ENCODE data around the gene DAPK2.
"Not testable (repeated sequence)": the region's sequence is repeated elsewhere in the genome, so short reads cannot be mapped to it uniquely, and the experiment has no call there.

Gene DAPK2

GRCh38 chr15:63967616-63968015 is 78.7 kb downstream of the DAPK2 start (continued):
- TF ChIP-seq TSHZ2 (CRISPR knock-in tag; IDR thresholded peaks at IDR 0.05) (no peak), GLIS3 (CRISPR knock-in tag; IDR thresholded peaks at IDR 0.05) (no peak)

DNA sequence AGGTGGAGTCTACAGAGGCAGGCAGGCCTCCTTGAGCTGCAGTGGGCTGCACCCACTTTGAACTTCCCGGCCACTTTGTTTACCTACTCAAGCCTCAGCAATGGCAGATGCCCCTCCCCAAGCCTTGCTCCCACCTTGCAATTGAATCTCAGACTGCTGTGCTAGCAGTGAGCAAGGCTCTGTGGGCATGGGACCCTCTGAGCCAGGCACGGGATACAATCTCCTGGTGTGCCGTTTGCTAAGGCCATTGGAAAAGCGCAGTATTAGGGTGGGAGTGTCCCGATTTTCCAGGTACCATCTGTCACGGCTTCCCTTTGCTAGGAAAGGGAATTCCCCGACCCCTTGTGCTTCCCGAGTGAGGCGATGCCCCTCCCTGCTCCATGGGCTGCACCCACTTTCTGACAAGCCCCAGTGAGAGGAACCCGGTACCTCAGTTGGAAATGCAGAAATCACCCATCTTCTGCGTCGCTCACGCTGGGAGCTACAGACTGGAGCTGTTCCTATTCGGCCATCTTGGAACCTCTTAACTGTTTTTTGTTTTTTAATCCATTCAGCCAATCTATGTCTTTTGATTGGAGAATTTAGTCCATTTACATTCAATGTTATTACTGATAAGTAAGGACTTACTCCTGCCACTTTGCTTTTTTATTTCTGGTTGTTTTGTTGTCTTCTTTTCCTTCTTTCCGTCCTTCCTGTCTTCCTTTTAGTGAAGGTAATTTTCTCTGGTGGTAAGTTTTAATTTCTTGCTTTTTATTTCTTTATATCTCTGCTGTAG is 83.2 kb downstream of the DAPK2 start:
- ATAC-seq = not testable (repeated sequence)

GRCh38 chr15:63953524-63953923 is 92.8 kb downstream of the DAPK2 start:
- ATAC-seq = no peak
- TF ChIP-seq BACH2 (CRISPR knock-in tag; IDR thresholded peaks at IDR 0.05; ENCODE audit: borderline replicate concordance) = no peak
- TF ChIP-seq OSR1 (CRISPR knock-in tag; IDR thresholded peaks at IDR 0.05) = no peak
- no peak for TF ChIP-seq TOX (CRISPR knock-in tag; IDR thresholded peaks at IDR 0.05; ENCODE audit: borderline replicate concordance)

DNA sequence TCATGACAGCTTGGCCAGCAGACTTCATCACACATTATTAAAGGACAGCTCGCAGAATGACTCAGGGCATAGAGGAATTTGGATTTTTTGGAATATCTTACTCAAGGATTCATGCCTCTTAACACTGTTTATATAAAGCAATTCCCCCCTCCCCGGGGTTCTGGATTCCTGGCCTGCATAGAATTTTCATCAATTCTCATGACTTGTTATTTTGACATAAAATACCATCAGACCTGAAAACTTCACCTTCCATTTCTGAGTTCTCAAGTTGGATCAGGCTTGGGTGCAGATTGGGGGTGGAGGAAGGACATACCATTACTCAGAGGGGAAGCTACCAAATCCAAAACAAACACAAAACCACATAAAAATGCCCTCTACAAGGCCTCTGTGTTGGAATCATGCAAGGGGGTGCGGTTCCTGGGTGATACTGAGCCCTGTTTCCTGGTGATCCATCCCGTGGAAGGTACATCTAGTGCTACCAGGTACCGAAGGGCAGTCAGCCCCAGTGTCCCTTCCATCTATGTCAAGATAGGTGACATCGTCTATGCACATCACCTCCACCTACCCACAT is 95.3 kb downstream of the DAPK2 start:
- TF ChIP-seq ZNF70 (CRISPR knock-in tag; IDR thresholded peaks at IDR 0.05) = no peak
- no peak for TF ChIP-seq ZC3H10 (CRISPR knock-in tag; IDR thresholded peaks at IDR 0.05)
- no peak for TF ChIP-seq ZNF565 (CRISPR knock-in tag; conservative IDR thresholded peaks at IDR 0.05; ENCODE audit: low read depth)
- ATAC-seq = peak; percentile 66

GRCh38 chr15:63948971-63949370 is 97.3 kb downstream of the DAPK2 start:
- no peak for ATAC-seq
- TF ChIP-seq ISL1 (CRISPR knock-in tag; IDR thresholded peaks at IDR 0.05) (no peak), BACH2 (CRISPR knock-in tag; IDR thresholded peaks at IDR 0.05; ENCODE audit: borderline replicate concordance) (no peak), CSRNP3 (CRISPR knock-in tag; IDR thresholded peaks at IDR 0.05) (no peak), OSR1 (CRISPR knock-in tag; IDR thresholded peaks at IDR 0.05) (no peak), ZNF565 (CRISPR knock-in tag; conservative IDR thresholded peaks at IDR 0.05; ENCODE audit: low read depth) (no peak)

DNA sequence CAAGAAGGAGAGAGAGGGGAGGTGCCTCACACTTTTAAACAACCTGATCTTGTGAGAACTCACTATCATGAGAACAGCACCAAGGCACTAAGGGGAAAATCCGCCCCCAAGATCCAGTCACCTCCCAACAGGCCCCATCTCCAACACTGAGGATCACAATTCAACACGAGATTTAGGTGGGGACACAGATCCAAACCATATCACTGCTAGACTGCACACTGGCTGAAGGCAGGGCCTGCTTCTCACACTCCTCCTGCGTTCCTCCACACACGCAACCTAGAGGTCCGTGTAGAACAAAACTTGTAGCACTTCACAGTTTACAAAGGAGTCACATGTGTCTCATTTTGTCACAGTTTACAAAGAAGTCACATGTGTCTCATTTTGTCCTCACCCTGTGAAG is 97.8 kb downstream of the DAPK2 start:
- TF ChIP-seq ISL1 (CRISPR knock-in tag; IDR thresholded peaks at IDR 0.05) (no peak), ESRRG (CRISPR knock-in tag; IDR thresholded peaks at IDR 0.05) (no peak), RARB (CRISPR knock-in tag; IDR thresholded peaks at IDR 0.05) (no peak), ZFP3 (CRISPR knock-in tag; IDR thresholded peaks at IDR 0.05) (no peak), CSDC2 (CRISPR knock-in tag; IDR thresholded peaks at IDR 0.05) (no peak), ZFP30 (CRISPR knock-in tag; IDR thresholded peaks at IDR 0.05) (no peak), GLIS3 (CRISPR knock-in tag; IDR thresholded peaks at IDR 0.05) (no peak), ZNF565 (CRISPR knock-in tag; conservative IDR thresholded peaks at IDR 0.05; ENCODE audit: low read depth) (no peak), PPARA (CRISPR knock-in tag; IDR thresholded peaks at IDR 0.05; ENCODE audit: borderline replicate concordance) (no peak), ARNTL (CRISPR knock-in tag; IDR thresholded peaks at IDR 0.05; ENCODE audit: borderline replicate concordance, low read depth) (no peak), BACH2 (CRISPR knock-in tag; IDR thresholded peaks at IDR 0.05; ENCODE audit: borderline replicate concordance) (no peak), TCF4 (CRISPR knock-in tag; IDR thresholded peaks at IDR 0.05; ENCODE audit: borderline replicate concordance) (no peak), OSR1 (CRISPR knock-in tag; IDR thresholded peaks at IDR 0.05) (no peak), PATZ1 (CRISPR knock-in tag; IDR thresholded peaks at IDR 0.05; ENCODE audit: borderline replicate concordance) (no peak), TOX (CRISPR knock-in tag; IDR thresholded peaks at IDR 0.05; ENCODE audit: borderline replicate concordance) (no peak), CSRNP3 (CRISPR knock-in tag; IDR thresholded peaks at IDR 0.05) (no peak)
- TF ChIP-seq, protein P1, sequence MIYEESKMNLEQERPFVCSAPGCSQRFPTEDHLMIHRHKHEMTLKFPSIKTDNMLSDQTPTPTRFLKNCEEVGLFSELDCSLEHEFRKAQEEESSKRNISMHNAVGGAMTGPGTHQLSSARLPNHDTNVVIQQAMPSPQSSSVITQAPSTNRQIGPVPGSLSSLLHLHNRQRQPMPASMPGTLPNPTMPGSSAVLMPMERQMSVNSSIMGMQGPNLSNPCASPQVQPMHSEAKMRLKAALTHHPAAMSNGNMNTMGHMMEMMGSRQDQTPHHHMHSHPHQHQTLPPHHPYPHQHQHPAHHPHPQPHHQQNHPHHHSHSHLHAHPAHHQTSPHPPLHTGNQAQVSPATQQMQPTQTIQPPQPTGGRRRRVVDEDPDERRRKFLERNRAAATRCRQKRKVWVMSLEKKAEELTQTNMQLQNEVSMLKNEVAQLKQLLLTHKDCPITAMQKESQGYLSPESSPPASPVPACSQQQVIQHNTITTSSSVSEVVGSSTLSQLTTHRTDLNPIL (CRISPR knock-in tag; IDR thresholded peaks at IDR 0.05; ENCODE audit: low read depth) = no peak
- ATAC-seq = no peak
